Neural cell (in vitro differentiated cells): ENCODE results near the gene PPP2R2B.

Experiments
- EP300 ChIP-seq: fragments of 450-650 bp; conservative IDR thresholded peaks from 2 replicates; pipeline ENCODE4 v1.6.1; 2014; ENCODE audit warnings: antibody characterized with exemption, mild to moderate bottlenecking, moderate library complexity; ENCODE audit not compliant: poor library complexity, severe bottlenecking
- POLR2AphosphoS5 ChIP-seq: IDR thresholded peaks from 2 replicates; pipeline ENCODE4 v1.6.1; 2012
- TAF1 ChIP-seq: IDR thresholded peaks from 2 replicates; pipeline ENCODE4 v1.6.1; 2012; ENCODE audit warnings: low read depth
- TF ChIP-seq, protein P1 (sequence below): fragments of 450-650 bp; IDR thresholded peaks from 2 replicates; pipeline ENCODE4 v1.5.1; 2014; ENCODE audit warnings: antibody characterized with exemption, mild to moderate bottlenecking, moderate library complexity; ENCODE audit not compliant: poor library complexity, severe bottlenecking
- TF ChIP-seq, protein P2 (sequence below): IDR thresholded peaks from 2 replicates; pipeline ENCODE4 v1.6.1; 2012; ENCODE audit warnings: borderline replicate concordance

DNA sequence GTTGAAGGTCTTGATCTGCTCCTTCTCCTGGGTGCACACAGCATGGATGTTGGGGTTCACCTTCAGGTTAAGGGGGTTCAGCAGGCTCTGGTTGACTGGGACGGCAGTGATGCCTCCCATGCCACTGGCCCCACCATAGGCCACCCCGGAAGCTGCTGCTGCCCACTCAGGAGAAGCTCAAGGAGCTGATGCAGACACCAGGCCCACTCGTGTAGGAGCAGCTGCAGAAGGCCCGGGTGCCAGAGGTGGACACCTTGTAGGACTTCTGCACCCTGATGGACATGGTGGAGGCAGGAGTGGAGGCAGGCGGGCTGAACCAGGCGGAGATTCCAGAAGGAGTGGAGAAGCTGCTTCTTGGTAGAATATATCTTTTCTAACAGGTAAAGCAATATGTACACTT is 171.2 kb downstream of the PPP2R2B start:
- TF ChIP-seq, protein P1, sequence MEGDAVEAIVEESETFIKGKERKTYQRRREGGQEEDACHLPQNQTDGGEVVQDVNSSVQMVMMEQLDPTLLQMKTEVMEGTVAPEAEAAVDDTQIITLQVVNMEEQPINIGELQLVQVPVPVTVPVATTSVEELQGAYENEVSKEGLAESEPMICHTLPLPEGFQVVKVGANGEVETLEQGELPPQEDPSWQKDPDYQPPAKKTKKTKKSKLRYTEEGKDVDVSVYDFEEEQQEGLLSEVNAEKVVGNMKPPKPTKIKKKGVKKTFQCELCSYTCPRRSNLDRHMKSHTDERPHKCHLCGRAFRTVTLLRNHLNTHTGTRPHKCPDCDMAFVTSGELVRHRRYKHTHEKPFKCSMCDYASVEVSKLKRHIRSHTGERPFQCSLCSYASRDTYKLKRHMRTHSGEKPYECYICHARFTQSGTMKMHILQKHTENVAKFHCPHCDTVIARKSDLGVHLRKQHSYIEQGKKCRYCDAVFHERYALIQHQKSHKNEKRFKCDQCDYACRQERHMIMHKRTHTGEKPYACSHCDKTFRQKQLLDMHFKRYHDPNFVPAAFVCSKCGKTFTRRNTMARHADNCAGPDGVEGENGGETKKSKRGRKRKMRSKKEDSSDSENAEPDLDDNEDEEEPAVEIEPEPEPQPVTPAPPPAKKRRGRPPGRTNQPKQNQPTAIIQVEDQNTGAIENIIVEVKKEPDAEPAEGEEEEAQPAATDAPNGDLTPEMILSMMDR: no peak
- TF ChIP-seq TAF1: no peak
- no peak for TF ChIP-seq POLR2AphosphoS5
- TF ChIP-seq EP300: no peak
- TF ChIP-seq, protein P2, sequence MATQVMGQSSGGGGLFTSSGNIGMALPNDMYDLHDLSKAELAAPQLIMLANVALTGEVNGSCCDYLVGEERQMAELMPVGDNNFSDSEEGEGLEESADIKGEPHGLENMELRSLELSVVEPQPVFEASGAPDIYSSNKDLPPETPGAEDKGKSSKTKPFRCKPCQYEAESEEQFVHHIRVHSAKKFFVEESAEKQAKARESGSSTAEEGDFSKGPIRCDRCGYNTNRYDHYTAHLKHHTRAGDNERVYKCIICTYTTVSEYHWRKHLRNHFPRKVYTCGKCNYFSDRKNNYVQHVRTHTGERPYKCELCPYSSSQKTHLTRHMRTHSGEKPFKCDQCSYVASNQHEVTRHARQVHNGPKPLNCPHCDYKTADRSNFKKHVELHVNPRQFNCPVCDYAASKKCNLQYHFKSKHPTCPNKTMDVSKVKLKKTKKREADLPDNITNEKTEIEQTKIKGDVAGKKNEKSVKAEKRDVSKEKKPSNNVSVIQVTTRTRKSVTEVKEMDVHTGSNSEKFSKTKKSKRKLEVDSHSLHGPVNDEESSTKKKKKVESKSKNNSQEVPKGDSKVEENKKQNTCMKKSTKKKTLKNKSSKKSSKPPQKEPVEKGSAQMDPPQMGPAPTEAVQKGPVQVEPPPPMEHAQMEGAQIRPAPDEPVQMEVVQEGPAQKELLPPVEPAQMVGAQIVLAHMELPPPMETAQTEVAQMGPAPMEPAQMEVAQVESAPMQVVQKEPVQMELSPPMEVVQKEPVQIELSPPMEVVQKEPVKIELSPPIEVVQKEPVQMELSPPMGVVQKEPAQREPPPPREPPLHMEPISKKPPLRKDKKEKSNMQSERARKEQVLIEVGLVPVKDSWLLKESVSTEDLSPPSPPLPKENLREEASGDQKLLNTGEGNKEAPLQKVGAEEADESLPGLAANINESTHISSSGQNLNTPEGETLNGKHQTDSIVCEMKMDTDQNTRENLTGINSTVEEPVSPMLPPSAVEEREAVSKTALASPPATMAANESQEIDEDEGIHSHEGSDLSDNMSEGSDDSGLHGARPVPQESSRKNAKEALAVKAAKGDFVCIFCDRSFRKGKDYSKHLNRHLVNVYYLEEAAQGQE: no peak
